ENCODE measurements around the gene CER1. TPM values are rescaled to one million over a fixed set of nuclear protein-coding genes. Genes with fewer than 3 reads are reported as not detected.

The CER1 gene
- total and polyA plus RNA-seq, 2 of the 8 experiments (the other 6 are each of a cell fraction or from before 2014, with no cell fraction given): 0.26 to 3.4 TPM

GRCh38 chr9:14768405-14769229 is 46.1 kb upstream of the CER1 start (continued):
- no peak for TF ChIP-seq KDM4A (IDR thresholded peaks at IDR 0.05; ENCODE audit: low read depth, low read length, severe bottlenecking)
- TF ChIP-seq, protein P1, sequence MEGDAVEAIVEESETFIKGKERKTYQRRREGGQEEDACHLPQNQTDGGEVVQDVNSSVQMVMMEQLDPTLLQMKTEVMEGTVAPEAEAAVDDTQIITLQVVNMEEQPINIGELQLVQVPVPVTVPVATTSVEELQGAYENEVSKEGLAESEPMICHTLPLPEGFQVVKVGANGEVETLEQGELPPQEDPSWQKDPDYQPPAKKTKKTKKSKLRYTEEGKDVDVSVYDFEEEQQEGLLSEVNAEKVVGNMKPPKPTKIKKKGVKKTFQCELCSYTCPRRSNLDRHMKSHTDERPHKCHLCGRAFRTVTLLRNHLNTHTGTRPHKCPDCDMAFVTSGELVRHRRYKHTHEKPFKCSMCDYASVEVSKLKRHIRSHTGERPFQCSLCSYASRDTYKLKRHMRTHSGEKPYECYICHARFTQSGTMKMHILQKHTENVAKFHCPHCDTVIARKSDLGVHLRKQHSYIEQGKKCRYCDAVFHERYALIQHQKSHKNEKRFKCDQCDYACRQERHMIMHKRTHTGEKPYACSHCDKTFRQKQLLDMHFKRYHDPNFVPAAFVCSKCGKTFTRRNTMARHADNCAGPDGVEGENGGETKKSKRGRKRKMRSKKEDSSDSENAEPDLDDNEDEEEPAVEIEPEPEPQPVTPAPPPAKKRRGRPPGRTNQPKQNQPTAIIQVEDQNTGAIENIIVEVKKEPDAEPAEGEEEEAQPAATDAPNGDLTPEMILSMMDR (IDR thresholded peaks at IDR 0.05; ENCODE audit: control extremely low read depth in 1 of 3, insufficient read depth in 1 of 3, low read depth in 1 of 3, low read length in 3 of 3): peak in 2 of 3 experiments; percentile 61; a peak in 2 of 4 replicates
- TF ChIP-seq CBX8 (IDR thresholded peaks at IDR 0.05; ENCODE audit: borderline replicate concordance, low read depth, low read length): no peak
